Measurements from ENCODE around the gene MAK.

GRCh38 chr6:10843554-10843953 is 5.2 kb upstream of the MAK start:
- TF ChIP-seq EZH2 (IDR thresholded peaks at IDR 0.05) (no peak), POLR2AphosphoS5 (IDR thresholded peaks at IDR 0.05; ENCODE audit: borderline replicate concordance, low read depth, low read length) (no peak), FOXP2 (optimal IDR thresholded peaks at IDR 0.05; ENCODE audit: control extremely low read depth, extremely low read length, insufficient read depth) (no peak)
